Activated naive CD8-positive, alpha-beta T cell (primary cell): ENCODE measurements around the gene IQCK.
"Not testable (repeated sequence)": the region's sequence is repeated elsewhere in the genome, so short reads cannot be mapped to it uniquely, and the experiment has no call there.

Experiments used
- H3K27ac Mint-ChIP-seq: one replicate; pipeline ENCODE4 v1.8.0; 2021; ENCODE audit warnings: mixed read lengths
- H3K27me3 Mint-ChIP-seq: one replicate; pipeline ENCODE4 v1.8.0; 2021; ENCODE audit warnings: mixed read lengths
- H3K36me3 Mint-ChIP-seq: one replicate; pipeline ENCODE4 v1.8.0; 2021; ENCODE audit warnings: mixed read lengths
- H3K4me1 Mint-ChIP-seq: one replicate; pipeline ENCODE4 v1.8.0; 2021; ENCODE audit warnings: low read depth, mixed read lengths
- H3K4me3 Mint-ChIP-seq: one replicate; pipeline ENCODE4 v1.8.0; 2021; ENCODE audit warnings: mild to moderate bottlenecking, mixed read lengths
- H3K9me3 Mint-ChIP-seq: one replicate; pipeline ENCODE4 v1.8.0; 2021; ENCODE audit warnings: low read depth, mixed read lengths

The IQCK gene

GRCh38 chr16:19717741-19718623, at the start of gene IQCK, which contains the start of gene KNOP1:
IQCK (plus strand) TSS chr16:19718271; CDS start chr16:19718307, 36 bp downstream.
KNOP1 (minus strand) TSS chr16:19718227; CDS start chr16:19715035, 3,192 bp downstream.
- Mint-ChIP-seq H3K27ac (peak within 1 kb of the TSS; percentile 92), H3K9me3 (no peaks in the 10 kb centered on the region), H3K4me3 (peak within 1 kb of the TSS; percentile 96), H3K4me1 (peaks cover 22% of the 10 kb centered on the region), H3K27me3 (no peaks in the 10 kb centered on the region), H3K36me3 (peaks cover 11% of the 10 kb centered on the region)

GRCh38 chr16:19672378-19672777, 45.7 kb upstream of the IQCK start:
- Mint-ChIP-seq H3K9me3 (no peaks in the 10 kb centered on the region), H3K4me1 (no peaks in the 10 kb centered on the region), H3K27me3 (no peaks in the 10 kb centered on the region), H3K27ac (no peak overlapping the region), H3K4me3 (no peak overlapping the region), H3K36me3 (peaks cover 19% of the 10 kb centered on the region)

GRCh38 chr16:19674485-19674884, 43.6 kb upstream of the IQCK start:
- Mint-ChIP-seq H3K4me3 (no peak overlapping the region), H3K27ac (no peak overlapping the region), H3K9me3 (no peaks in the 10 kb centered on the region), H3K27me3 (no peaks in the 10 kb centered on the region), H3K4me1 (no peaks in the 10 kb centered on the region), H3K36me3 (peaks cover 17% of the 10 kb centered on the region)

GRCh38 chr16:19677402-19677801, 40.7 kb upstream of the IQCK start:
- no peaks in the 10 kb centered on the region for H3K27me3 Mint-ChIP-seq
- H3K36me3 Mint-ChIP-seq = peaks cover 21% of the 10 kb centered on the region
- H3K4me1 Mint-ChIP-seq = no peaks in the 10 kb centered on the region
- H3K9me3 Mint-ChIP-seq = no peaks in the 10 kb centered on the region
- no peak overlapping the region for H3K27ac Mint-ChIP-seq
- H3K4me3 Mint-ChIP-seq = no peak overlapping the region

- Mint-ChIP-seq H3K27me3 (no peaks in the 10 kb centered on the region), H3K27ac (no peak overlapping the region), H3K9me3 (peaks cover 4% of the 10 kb centered on the region), H3K36me3 (peaks cover 28% of the 10 kb centered on the region), H3K4me3 (no peak overlapping the region), H3K4me1 (no peaks in the 10 kb centered on the region)
Observed at GRCh38 chr16:19678804-19679203, 39.3 kb upstream of the IQCK start.

- H3K9me3 Mint-ChIP-seq, H3K27me3 Mint-ChIP-seq, H3K27ac Mint-ChIP-seq, H3K4me3 Mint-ChIP-seq, H3K4me1 Mint-ChIP-seq: not testable (repeated sequence)
- peaks cover 29% of the 10 kb centered on the region for H3K36me3 Mint-ChIP-seq
Observed at GRCh38 chr16:19679281-19679680, 38.8 kb upstream of the IQCK start.

- H3K27ac Mint-ChIP-seq = no peak overlapping the region
- peaks cover 34% of the 10 kb centered on the region for H3K36me3 Mint-ChIP-seq
- no peak overlapping the region for H3K4me3 Mint-ChIP-seq
- no peaks in the 10 kb centered on the region for H3K4me1 Mint-ChIP-seq
- no peaks in the 10 kb centered on the region for H3K27me3 Mint-ChIP-seq
- peaks cover 9% of the 10 kb centered on the region for H3K9me3 Mint-ChIP-seq
Observed at GRCh38 chr16:19680881-19681340, 37.2 kb upstream of the IQCK start.

GRCh38 chr16:19681637-19682036, 36.4 kb upstream of the IQCK start:
- H3K4me1 Mint-ChIP-seq = no peaks in the 10 kb centered on the region
- peaks cover 9% of the 10 kb centered on the region for H3K9me3 Mint-ChIP-seq
- no peaks in the 10 kb centered on the region for H3K27me3 Mint-ChIP-seq
- no peak overlapping the region for H3K4me3 Mint-ChIP-seq
- H3K27ac Mint-ChIP-seq = no peak overlapping the region
- peaks cover 28% of the 10 kb centered on the region for H3K36me3 Mint-ChIP-seq

- Mint-ChIP-seq H3K4me3 (no peak overlapping the region), H3K4me1 (peaks cover 7% of the 10 kb centered on the region), H3K36me3 (peaks cover 30% of the 10 kb centered on the region), H3K9me3 (peaks cover 9% of the 10 kb centered on the region), H3K27me3 (no peaks in the 10 kb centered on the region), H3K27ac (no peak overlapping the region)
Observed at GRCh38 chr16:19683453-19684236, 34.4 kb upstream of the IQCK start.

GRCh38 chr16:19685176-19685575, 32.9 kb upstream of the IQCK start:
- Mint-ChIP-seq H3K27me3 (no peaks in the 10 kb centered on the region), H3K4me3 (no peak overlapping the region), H3K4me1 (peaks cover 16% of the 10 kb centered on the region), H3K36me3 (peaks cover 30% of the 10 kb centered on the region), H3K27ac (no peak overlapping the region), H3K9me3 (peaks cover 9% of the 10 kb centered on the region)

- Mint-ChIP-seq H3K4me3 (no peak overlapping the region), H3K27ac (no peak overlapping the region), H3K36me3 (peaks cover 27% of the 10 kb centered on the region), H3K27me3 (no peaks in the 10 kb centered on the region), H3K4me1 (peaks cover 17% of the 10 kb centered on the region), H3K9me3 (peaks cover 9% of the 10 kb centered on the region)
Observed at GRCh38 chr16:19687279-19687678, 30.8 kb upstream of the IQCK start.

- Mint-ChIP-seq H3K36me3 (peaks cover 23% of the 10 kb centered on the region), H3K4me3 (no peak overlapping the region), H3K27ac (no peak overlapping the region), H3K9me3 (peaks cover 5% of the 10 kb centered on the region), H3K4me1 (peaks cover 17% of the 10 kb centered on the region), H3K27me3 (no peaks in the 10 kb centered on the region)
Observed at GRCh38 chr16:19688396-19689024, 29.6 kb upstream of the IQCK start.

GRCh38 chr16:19689342-19689741, 28.7 kb upstream of the IQCK start:
- Mint-ChIP-seq H3K9me3 (peaks cover 3% of the 10 kb centered on the region), H3K36me3 (peaks cover 19% of the 10 kb centered on the region), H3K27me3 (no peaks in the 10 kb centered on the region), H3K4me1 (peaks cover 21% of the 10 kb centered on the region), H3K4me3 (no peak overlapping the region), H3K27ac (no peak overlapping the region)

- Mint-ChIP-seq H3K27me3 (no peaks in the 10 kb centered on the region), H3K4me3 (no peak overlapping the region), H3K27ac (peak overlapping the region; percentile 22), H3K36me3 (peaks cover 14% of the 10 kb centered on the region), H3K4me1 (peaks cover 24% of the 10 kb centered on the region), H3K9me3 (no peaks in the 10 kb centered on the region)
Observed at GRCh38 chr16:19690196-19690595, 27.9 kb upstream of the IQCK start.
